Eye (tissue), 1 donor: ENCODE measurements around the gene SRP72.
"Not testable (repeated sequence)": the region's sequence is repeated elsewhere in the genome, so short reads cannot be mapped to it uniquely, and the experiment has no call there.

Experiments
- DNase-seq: peaks from one replicate; pipeline ENCODE4 v3.0.0-alpha.2; 2015

The SRP72 gene, protein sequence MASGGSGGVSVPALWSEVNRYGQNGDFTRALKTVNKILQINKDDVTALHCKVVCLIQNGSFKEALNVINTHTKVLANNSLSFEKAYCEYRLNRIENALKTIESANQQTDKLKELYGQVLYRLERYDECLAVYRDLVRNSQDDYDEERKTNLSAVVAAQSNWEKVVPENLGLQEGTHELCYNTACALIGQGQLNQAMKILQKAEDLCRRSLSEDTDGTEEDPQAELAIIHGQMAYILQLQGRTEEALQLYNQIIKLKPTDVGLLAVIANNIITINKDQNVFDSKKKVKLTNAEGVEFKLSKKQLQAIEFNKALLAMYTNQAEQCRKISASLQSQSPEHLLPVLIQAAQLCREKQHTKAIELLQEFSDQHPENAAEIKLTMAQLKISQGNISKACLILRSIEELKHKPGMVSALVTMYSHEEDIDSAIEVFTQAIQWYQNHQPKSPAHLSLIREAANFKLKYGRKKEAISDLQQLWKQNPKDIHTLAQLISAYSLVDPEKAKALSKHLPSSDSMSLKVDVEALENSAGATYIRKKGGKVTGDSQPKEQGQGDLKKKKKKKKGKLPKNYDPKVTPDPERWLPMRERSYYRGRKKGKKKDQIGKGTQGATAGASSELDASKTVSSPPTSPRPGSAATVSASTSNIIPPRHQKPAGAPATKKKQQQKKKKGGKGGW

DNA sequence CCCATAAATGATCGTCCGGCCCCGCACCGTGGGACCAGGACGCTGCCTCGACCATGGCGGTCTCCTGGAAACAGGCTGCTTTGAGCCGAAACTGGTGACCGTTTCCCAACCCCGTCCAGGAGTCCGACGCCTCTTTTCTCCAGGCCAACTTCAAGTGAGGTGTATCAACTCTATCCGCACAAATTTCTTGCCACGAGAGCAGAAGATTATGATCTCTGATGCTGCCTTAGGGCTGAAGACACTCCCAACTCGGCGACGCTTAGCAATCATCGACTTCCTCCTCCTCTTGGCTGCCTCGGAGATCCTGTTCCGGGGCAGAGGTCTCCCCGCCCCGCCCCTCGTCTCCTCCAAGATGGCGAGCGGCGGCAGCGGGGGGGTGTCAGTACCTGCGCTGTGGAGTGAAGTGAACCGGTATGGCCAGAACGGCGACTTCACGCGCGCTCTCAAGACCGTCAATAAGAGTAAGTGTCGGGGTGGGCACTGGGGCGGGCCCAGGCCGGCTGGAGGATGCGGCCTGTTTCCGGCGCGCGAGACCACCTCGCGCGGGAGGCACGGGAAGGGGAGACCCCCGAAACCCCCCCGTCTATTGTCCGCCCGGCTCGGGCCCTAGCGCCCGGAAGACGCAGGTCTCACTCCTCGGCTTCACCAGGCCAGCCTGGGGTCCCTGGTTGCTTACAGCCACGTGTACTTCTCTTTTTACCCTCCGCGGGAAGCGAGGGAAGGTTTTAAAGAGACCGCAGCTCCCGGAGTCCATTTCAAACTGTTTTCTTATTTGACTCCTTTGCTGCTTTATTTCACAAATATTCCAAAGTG lies at the start of gene SRP72:
TSS of gene SRP72 (plus strand) at position 334 of the 813 bp plus-strand sequence. CDS start at position 353, 19 bp downstream.
- peak; percentile 95 for DNase-seq

DNA sequence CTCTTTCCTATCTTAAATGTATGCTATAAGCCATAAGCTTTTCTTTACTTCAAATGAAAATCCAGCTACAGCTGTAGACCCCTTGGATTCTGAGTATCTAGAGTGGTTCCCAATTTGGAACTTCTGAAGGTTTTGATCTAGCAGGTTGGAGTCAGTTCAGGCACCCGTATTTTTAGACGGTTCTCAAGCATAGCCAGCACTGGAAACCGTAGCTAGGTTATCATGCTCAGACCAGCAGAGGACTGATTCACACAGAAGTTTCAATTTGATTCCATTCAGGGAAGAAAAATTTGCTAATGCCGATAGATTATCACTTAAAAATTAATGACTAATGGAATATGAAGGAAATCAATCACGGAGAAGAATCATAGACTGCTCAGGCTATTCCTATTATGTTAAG lies 43.2 kb upstream of the SRP72 start:
- no peak for DNase-seq

DNA sequence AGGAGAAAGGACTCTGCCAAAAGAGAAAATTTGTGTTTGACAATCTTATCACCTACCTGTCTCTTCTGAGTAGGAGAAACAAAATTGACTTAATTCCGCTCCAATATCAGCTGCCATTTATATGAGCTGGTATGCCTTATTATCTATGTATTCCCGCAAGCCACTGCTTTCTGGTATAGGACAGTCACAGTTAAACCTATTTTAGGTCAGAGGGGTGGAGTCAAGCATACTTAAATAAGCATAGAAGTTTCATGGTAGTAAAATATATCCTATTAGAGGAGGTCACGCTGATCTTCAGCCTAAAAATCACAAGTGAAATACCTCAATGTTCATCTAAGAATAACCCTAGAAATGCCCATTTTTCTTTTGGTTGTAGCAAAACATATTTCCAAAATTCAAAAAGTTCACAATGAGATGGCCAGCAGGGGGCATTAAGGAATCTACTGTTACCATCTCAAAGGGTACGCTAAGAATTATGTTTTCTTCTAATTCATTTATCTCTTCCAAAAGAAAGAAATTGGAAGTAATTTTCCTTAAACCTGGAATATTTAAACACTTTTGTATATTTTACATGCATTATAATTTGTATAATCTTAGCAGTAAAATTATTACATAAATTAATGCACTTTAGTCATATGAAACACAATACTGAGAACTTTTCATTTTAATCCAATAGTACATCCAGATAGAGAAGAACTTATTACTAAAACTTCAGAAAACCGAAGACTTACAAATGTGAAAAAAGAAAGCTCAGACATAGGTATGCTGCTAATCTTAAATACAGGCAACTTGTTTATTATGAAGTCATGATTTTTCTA lies 42.5 kb upstream of the SRP72 start:
- DNase-seq = peak; percentile 67

DNA sequence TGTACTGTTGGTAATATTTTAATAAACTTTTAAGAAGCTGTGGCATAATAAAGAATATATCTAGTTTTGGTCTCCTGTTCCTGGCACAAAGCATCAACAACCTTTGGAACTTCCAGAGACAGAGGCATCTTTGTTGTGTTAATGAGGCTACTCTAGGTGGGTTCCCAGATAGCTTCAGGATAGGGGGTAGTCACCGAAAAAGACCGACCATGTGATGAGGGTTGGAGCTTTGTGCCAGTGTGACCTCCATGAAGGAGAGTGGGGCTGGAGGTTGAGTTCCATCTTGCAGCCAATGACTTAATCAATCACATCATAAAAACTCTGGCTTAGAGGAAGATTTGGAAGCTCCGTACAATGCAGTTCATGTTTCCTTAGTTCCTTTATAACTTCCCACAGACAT lies 41.9 kb upstream of the SRP72 start:
- no peak for DNase-seq

DNA sequence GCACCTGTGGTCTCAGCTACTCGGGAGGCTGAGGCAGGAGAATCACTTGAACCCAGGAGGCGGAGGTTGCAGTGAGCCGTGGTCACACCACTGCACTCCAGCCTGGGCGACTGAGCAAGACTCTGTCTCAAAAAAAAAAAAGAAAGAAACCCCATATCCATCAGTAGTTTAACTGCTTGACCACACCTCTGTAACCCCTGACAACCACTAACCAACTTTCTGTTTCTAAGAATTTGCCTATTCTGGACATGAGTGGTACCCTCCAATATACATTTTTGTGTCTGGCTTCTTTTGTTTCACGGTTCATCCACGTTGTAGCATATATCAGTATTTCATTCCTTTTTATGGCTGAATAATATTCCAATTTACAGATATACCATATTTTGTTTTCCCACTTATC lies 41.1 kb upstream of the SRP72 start:
- DNase-seq = no peak

DNA sequence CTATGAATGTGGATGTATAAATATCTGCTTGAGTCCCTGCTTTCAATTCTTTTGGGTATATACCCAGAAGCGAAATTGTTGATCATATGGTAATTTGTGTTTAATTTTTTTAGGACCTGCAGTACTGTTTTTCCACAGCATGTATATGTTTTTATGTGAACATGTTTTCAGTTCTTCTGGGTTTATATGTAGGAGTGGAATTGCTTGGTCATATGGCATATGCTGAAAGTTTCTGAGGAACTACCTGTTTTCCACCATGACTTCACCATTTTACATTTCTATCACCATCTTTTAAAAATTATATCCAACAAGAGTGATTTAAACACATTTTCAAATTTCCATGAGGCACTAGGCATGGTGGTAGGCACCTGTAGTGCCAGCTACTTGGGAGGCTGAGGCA lies 40.2 kb upstream of the SRP72 start:
- no peak for DNase-seq

DNA sequence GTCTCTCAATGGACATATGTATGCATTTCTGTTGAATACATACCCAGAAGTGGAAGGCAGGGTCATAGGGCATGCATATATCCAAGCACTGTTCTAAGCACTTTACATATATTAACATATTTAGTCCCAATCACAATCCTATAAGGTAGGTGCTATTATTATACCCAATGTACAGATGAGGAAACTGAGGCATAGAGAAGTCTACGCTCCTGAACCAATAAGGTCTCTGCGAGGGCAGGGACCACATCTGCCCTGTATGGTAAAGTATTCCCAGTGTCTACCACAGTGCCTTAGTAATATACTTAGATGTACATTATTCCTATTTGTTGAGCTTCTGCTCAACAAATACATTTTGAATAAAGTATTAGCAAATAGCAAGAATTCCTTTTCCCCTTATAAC lies 37.2 kb upstream of the SRP72 start:
- DNase-seq = no peak

DNA sequence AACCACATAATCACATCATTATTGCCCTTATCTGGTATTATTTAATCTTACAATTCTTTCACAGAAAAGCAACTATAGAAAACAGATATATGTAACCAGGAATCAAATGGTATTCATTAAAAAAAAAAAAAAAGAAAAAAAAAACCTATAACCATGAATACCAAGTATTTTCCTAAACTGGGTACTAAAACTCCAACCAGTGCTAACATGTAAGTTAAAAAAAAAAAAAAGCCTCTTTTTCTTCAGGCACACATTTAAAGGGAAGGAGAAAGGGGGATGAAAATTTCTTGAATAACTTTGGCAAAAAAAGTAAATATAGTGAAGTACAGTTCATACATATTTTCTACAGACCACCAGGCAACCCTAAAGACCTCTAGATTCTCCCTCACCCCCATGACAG lies 34.1 kb upstream of the SRP72 start:
- DNase-seq = no peak

DNA sequence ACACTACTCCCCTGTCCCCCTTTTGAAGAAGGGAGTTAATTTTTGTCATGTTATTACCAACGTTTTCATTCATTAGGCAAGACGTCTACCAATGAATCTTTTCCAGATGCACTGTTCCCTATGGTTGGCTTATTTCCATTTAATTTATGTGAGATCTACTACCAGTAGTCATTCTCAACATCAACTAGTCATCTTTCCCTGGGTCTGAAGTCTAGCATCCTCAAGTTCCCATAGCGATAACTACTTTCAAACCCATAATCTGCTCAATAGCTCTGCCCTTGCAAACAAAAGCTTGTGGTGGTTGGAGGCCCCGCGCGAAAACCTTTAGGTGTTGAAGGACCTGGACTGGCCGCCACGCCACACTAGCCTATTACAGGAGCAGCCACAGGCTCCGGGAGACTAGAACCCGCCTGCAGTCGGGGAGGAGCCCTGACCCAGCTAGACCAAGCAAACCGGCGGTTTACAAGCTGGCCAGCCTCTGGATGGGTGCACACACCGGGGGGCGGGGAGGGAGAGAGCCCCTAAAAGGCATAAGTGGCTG lies 32.7 kb upstream of the SRP72 start:
- DNase-seq = peak; percentile 80

DNA sequence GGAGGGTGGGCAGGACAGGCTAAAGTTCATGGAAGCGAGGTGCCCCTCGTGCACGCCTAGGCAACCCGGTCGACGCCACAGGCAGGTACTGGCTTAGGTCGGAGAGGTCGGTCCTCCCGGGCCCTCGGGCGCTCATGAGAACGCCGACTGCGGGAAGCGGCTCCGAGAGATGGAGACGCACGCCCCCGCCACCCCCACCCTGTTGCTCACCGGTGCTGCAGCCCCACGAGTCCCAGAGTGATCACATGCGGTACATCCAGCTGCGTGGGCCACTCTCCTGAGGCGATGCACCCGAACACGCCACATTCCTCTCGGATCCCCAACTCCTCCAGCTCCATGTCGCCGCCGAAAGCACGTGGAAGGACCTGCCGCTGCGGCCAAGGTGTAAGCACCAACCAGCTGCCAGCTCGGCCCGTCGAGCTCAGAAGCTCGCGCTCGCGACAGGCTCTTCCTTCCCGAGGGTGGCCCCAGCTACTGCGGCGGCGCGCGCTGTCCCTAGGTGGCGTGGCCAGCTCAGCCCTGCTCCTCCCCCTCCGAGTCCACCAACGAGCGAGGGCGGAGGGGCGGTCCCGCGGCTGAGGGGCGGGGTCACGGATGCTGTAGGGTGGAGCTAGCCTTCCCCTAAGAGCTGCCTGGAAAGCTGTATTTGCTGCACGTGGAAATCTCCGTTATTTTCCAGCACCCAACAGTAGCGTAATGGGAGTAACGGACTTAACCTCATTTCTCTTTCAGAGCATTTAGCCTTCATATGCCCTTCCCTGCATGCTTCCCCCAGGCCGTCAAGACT lies 32.1 kb upstream of the SRP72 start, which contains the start of gene PPAT:
TSS of gene PPAT (minus strand) at position 476 of the 787 bp plus-strand sequence. CDS start at position 338, 138 bp downstream.
- DNase-seq = peak; percentile 99

DNA sequence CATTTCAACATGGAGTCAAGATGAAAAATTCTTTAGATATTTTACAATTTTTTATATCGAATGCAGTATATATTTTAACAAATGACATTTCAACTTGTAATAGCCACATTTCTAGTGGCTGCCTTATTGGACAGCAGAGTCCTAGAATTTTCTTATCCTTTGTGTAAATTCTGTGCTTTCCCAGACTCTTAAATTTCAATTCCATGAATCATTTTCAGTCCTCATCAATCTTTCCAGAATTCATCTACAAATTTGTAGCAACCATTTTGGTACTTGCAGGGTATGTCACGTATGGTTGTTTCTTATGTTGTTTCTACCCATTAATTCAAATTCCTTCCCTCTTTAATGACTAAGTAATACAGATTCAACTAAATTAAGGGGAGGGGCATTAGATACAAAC lies 28.7 kb upstream of the SRP72 start:
- no peak for DNase-seq

DNA sequence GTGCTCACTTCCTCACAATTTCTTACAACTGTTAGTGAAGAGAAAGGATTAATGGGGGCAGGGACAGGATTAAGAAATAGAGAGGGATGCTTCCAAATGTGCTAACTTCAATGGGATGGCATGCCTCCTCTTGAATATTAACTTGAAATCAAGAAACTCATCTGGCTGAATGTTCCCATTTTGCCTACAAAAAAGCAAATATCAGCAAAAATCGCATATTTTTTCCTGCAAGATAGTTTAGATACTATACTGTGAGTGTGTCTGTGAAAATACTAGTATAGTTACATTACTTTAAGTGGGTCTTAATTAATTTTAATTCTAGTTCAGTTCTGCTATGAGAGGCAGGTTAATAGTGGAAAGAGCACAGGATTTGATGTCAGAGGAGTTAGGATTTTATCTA lies 26.4 kb upstream of the SRP72 start:
- DNase-seq = no peak

DNA sequence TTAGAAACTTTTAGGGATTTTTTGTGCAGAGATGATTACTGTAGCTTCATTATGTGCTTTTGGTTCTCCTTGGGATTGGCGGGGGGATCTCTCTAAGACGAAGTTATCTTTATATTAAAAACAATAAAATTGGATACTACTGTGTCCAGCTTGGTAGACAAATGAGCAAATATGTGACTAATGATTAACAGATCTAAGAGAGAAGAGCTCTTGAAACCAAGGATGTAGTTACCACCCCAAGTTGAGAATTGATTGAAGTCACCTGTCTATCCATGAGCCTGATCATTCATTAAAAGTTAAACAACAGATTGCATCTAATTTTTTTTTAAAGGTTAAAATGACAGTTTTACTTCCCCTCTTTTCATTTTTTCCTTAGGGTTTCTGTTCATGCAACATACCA lies 22.7 kb upstream of the SRP72 start:
- DNase-seq = no peak

DNA sequence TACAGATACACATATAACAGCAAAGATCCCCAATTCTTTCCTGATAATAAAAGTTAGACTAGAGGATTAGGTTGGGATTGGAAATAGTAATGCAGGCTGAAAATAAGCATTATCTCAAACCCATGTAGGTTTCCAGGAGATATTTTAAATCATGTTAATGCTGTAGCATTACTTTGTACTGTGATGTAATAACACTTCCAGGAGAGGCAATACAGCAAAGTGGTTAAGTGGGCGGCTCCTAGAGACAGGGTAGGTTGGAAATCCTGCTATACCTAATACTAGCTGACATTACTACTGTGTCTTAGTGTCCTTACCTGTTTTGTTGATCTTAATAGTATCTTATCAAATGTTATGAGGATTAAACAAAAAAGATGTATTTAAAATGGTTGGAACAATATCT lies 21.7 kb upstream of the SRP72 start:
- no peak for DNase-seq

DNA sequence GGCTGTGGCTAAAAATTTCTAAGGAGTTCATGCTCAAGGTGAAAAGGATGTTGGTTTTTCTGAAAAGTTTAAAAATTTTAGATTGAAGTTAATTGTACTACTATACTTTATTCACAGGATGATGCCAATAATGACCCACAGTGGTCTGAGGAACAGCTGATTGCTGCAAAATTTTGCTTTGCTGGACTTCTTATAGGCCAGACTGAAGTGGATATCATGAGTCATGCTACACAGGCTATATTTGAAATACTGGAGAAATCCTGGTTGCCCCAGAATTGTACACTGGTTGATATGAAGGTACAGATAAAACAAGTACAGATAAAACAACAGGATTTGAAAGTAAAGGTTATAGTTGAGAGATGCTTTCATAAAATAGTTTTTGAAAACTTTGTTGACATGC lies 19.1 kb upstream of the SRP72 start:
- no peak for DNase-seq

DNA sequence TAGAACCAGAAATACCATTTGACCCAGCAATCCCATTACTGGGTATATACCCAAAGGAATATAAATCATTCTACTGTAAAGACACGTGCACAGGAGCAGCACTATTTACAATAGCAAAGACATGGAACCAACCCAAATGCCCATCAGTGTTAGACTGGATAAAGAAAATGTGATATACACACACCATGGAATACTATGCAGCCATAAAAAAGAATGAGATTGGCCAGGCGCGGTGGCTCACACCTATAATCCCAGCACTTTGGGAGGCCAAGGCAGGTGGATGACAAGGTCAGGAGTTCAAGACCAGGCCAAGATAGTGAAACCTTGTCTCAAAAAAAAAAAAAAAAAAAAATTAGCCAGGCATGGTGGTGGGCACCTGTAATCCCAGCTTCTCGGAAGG lies 17.9 kb upstream of the SRP72 start:
- DNase-seq = not testable (repeated sequence)

DNA sequence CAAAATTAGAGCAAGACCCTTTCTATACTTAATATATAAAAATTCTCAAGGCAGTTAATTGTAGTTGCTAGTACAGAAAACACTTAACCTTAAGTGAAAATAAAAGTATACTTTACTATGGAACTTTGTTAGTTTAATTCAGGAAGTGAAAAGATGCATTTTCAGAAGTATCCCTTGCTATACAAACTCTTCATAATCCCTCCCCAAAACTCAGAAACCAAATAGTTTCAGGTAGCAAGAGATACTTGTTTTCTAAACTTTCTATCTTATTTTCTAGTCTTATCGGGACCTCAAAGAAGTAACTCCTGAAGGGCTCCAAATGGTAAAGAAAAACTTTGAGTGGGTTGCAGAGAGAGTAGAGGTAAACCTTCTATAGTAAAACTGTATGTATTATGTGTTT lies 17.1 kb upstream of the SRP72 start:
- no peak for DNase-seq

DNA sequence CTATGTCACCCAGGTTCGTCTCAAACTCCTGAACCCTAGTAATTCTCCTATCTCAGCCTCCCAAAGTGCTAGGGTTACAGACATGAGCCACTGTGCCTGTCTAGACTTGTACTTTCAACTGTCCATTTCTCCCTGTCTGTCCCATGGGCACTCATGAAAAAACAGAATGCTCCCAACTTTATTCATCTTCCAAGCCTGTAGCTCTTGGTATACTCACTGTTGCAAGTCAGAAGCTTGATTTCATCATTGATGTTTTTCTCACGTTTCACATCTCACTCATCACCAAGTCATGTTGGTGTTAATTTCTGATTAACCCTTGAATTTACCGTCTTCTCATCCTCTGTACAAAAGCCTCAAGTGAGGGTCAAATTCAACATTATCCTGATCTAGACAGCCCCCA lies 7.3 kb upstream of the SRP72 start:
- no peak for DNase-seq

DNA sequence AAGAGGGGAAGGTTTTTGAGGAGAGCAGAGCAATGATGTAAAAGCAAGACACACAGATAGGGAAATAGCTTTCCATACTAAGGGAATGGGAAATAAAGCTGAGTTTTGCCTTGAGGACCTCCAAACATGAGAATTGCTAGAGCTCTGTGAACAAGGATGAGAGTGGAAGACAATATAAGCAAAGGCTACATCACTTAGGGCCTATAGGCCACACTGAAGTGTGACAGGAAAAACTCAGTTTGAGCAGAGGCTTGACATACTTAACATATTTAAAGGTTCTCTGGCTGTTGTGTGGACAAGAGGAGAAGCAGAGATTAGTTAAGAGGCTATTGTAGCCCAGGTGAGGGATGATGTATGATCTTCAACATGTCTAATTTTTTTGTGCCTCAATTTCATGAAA lies 5.3 kb upstream of the SRP72 start:
- no peak for DNase-seq

DNA sequence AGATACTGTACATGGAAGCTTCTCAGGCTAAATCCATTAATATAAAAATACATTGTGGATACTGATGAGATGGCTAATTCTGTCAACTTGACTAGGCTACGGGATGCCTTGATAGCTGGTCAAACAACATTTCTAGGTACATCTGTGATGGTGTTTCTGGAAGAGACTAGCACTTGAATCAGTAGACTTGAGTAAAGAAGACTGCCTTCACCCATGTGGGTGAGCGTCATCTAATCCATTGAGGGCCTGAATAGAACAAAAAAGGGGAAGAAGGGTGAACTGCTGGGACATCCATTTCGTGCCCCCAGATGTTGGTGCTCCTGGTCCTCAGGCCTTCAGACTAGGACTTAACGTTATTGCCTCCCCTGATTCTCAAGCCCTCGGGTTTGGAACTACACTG lies 3.7 kb upstream of the SRP72 start:
- DNase-seq = no peak

DNA sequence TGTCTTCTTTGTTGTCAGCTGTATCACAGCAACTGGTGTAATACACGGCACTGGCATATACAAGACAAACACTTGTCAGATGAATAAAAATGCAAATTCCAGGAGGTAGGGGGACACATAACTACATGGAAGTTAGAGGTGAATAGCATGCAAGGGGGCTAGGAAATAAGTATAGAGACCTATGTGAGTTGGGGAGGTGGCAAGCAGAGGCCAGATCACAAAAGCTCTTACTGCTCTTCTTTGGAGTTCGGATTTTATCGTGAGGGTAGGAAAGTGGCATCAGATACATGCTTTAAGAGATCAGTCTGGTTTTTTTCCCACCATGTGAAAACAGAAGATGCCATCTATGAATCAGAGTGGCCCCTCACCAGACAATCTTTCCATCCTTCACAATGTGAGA lies 2.8 kb upstream of the SRP72 start:
- DNase-seq = no peak
